22Rv1 (cell line): Measurements from ENCODE around the gene TCERG1L.

Source experiments
- CTCF ChIP-seq: fragments of 450-650 bp; IDR thresholded peaks from 2 replicates; pipeline ENCODE4 v1.5.1; 2017; ENCODE audit warnings: mild to moderate bottlenecking
- ZFX ChIP-seq: fragments of 450-650 bp; IDR thresholded peaks from 2 replicates; pipeline ENCODE4 v1.6.1; 2017; ENCODE audit warnings: antibody characterized with exemption, borderline replicate concordance

DNA sequence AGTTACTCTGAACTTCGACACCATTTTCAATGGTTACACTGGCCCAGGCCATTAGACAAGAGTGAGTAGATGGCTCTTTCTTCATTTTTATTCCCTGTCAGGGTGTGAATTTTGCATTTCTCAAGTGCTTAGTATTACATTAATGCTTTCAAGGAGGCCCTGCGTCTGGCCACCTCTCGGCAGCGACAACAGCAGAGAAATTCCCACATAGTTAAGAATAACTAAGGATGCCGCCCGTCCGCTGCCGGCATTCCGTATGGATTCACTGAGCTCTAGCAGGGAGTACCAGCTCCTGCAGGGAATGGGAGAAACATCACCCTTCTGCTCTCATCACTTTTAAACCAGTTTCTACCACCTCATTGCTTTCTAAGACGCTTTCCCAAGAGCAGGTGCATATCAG lies 153.6 kb downstream of the TCERG1L start:
- TF ChIP-seq CTCF (no peak), ZFX (no peak)
